ENCODE data around the gene CES5A.
"Not testable (repeated sequence)": the region's sequence is repeated elsewhere in the genome, so short reads cannot be mapped to it uniquely, and the experiment has no call there.

CES5A gene

DNA sequence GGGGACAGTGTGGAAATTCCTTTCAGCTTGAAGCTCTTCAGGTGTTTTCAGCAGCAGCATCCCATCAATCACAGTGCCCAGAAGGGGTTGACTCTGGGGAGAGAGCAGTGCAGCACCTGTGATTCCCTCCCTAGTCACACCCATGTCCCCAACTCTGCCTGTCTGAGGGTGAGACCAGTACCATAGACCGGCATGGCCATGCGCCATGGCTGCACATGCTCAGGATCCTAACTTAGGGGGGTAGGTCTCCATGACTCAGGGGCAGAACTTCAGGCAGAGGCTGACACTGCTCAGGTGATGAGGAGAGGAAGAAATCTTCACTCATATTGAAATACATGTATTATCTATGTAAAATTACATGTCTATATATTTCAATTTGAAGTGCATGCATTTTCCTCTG, 62.2 kb downstream of the CES5A start:
- H3K4me3 ChIP-seq (ENCODE audit: control insufficient read depth, low read depth, low read length) = no peak overlapping the region
- TF ChIP-seq, protein P1, sequence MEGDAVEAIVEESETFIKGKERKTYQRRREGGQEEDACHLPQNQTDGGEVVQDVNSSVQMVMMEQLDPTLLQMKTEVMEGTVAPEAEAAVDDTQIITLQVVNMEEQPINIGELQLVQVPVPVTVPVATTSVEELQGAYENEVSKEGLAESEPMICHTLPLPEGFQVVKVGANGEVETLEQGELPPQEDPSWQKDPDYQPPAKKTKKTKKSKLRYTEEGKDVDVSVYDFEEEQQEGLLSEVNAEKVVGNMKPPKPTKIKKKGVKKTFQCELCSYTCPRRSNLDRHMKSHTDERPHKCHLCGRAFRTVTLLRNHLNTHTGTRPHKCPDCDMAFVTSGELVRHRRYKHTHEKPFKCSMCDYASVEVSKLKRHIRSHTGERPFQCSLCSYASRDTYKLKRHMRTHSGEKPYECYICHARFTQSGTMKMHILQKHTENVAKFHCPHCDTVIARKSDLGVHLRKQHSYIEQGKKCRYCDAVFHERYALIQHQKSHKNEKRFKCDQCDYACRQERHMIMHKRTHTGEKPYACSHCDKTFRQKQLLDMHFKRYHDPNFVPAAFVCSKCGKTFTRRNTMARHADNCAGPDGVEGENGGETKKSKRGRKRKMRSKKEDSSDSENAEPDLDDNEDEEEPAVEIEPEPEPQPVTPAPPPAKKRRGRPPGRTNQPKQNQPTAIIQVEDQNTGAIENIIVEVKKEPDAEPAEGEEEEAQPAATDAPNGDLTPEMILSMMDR (IDR thresholded peaks at IDR 0.05; ENCODE audit: control insufficient read depth, insufficient read depth, low read depth, low read length, missing control alignments) = no peak

DNA sequence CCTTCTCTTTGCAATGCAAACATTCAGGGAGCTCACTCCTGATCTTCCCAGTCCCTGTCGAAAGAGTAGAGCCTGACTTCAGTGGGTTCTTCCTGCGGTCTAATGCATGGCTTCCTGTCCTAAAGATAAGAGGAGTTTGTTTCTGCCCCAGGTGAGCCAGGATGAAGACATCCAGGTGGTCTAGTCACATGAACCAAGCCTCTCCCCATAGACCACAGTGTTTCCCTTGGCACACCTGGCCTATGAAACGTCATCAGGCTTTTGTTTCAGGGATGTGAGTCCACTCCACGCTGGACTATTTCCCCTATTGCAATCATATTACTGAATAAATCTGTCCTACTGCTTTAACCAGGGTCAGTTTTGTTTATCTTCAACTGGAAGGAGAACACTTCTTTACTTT, 63.4 kb downstream of the CES5A start:
- H3K4me3 ChIP-seq (ENCODE audit: control insufficient read depth, low read depth, low read length) = no peak overlapping the region
- TF ChIP-seq, protein P1 (IDR thresholded peaks at IDR 0.05; ENCODE audit: control insufficient read depth, insufficient read depth, low read depth, low read length, missing control alignments) = no peak
- no peak for DNase-seq (ENCODE audit: low read depth)

More for the DNA sequence above, 62.2 kb downstream of the CES5A start:
- no peak for DNase-seq (ENCODE audit: low read depth)

DNA sequence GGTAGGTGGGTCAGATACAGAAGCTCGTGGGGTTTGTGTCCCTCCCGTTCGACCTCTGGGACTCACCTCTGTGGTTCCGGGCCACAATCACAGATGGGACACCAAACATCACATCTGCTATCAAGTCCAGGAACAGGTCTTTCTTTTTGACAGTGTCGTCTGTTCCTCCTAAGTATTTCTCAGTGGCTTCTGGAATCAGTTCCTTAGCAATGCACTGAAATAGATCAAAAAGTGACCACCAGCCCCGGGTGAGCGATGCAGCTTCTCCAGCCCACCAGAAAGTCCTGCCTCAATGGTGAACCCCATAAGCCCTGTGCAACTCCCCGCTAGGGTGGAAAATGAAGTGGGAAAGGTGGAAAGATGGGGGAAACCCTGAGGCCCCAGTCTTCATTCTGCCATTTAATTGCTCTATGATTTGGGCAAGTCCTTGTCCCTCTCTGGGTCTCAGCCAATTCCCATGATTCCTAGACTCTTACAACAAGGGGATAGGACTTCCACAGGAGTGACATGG, 64.7 kb downstream of the CES5A start:
- DNase-seq (ENCODE audit: low read depth) = no peak
- no peak overlapping the region for H3K4me3 ChIP-seq (ENCODE audit: control insufficient read depth, low read depth, low read length)
- TF ChIP-seq, protein P1 (IDR thresholded peaks at IDR 0.05; ENCODE audit: control insufficient read depth, insufficient read depth, low read depth, low read length, missing control alignments) = no peak

DNA sequence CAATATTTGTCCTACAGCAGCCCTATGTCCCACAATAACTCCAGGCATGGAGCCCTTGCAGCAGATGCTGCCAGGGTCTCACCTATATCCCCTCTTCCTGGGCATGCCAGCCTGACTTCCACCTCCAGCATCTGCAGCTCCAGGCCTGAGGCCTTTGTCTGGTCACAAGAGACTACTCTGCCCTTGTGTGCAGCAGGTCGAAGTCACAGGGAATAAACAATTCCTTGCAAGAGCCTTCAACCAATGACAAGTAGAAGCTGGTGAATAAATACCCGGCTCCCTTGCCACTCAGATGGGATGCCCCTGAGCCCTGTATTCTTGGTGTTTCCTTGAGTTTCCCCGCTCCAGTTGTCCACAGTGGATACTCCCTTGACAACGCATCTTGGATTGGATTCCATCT, 65.3 kb downstream of the CES5A start:
- H3K4me3 ChIP-seq (ENCODE audit: control insufficient read depth, low read depth, low read length) = no peak overlapping the region
- DNase-seq (ENCODE audit: low read depth) = no peak
- TF ChIP-seq, protein P1 (IDR thresholded peaks at IDR 0.05; ENCODE audit: control insufficient read depth, insufficient read depth, low read depth, low read length, missing control alignments) = no peak

DNA sequence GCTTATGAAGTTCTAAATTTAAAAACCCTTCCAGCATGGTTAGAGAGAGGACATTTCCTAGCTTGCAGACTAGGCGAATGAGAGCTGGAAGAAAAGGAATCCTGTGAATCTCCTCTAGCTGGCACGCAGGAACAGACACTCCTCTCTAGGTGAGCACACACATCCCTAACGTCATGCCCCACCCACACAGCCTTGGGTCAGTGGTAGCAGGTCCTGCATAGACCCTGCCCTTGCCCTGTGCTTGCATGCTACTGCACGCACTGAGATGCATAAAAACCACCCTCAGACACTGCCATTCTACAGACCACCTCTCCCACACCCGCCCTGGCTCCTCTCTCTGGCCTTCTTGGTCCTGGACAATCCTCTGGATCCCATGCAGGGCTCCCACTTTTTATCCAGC, 65.8 kb downstream of the CES5A start:
- no peak overlapping the region for H3K4me3 ChIP-seq (ENCODE audit: control insufficient read depth, low read depth, low read length)
- DNase-seq (ENCODE audit: low read depth) = no peak
- TF ChIP-seq, protein P1 (IDR thresholded peaks at IDR 0.05; ENCODE audit: control insufficient read depth, insufficient read depth, low read depth, low read length, missing control alignments) = no peak

DNA sequence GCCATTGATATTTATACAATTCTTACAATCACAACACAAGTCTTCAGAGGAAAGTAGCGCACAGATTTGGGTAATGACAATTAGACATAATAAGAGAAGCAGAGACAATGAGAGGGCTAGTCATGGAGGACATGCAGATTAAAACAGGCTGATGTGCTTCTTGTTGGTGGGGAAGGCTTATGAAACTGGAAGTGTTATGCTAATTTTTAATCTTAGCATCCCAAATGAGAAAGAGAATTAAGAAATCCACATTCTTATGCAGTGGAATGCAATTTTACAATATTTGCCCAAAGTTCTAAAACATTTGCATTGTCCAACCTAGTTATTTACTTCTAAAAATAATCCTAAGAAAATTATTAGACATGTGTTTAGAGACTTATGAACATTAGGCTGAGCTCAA, 66.9 kb downstream of the CES5A start:
- not testable (repeated sequence) for H3K4me3 ChIP-seq (ENCODE audit: control insufficient read depth, low read depth, low read length); DNase-seq (ENCODE audit: low read depth)

DNA sequence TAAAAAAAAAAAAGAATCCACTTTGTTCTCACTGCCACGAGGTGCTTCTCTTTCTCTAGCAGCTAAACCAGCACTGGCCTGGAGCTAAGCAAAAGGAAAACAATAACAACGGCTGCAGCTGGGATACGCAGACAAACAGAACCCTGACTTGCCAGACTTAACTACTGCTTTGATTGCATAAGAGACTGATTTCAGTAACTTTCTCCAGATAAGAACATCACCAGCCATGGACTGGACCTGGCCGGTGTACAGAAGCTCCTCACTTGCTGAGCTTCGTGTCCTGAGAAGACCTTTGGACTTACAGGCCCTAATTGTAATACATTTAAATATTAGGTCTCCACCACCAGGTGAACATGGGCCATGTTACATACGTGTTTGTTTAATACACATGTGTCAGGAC, 70.1 kb downstream of the CES5A start:
- H3K4me3 ChIP-seq (ENCODE audit: control insufficient read depth, low read depth, low read length); DNase-seq (ENCODE audit: low read depth): not testable (repeated sequence)

DNA sequence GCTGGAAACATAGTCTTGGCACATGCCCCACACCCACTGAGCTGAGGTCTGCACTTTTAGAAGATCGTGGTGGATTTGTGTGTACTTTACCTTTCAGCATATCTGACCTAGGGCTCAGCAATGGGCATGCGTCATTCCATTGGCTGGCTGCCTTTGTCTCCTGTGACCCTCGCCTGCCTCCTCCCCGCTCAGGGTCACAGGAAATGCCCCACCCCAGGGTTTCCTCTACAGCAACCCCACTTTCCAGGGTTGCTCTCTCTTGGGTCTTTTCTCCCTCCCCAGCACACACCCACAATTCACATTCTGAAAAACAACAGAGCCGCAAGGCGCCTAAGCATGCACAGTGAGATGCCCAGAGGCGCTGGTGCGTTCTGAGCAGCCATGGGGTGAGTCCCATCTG, 71.5 kb downstream of the CES5A start:
- H3K4me3 ChIP-seq (ENCODE audit: control insufficient read depth, low read depth, low read length); DNase-seq (ENCODE audit: low read depth): not testable (repeated sequence)

All from AG09309 (cell line).